Skeletal muscle cell (primary cell): ENCODE data around the gene TRPV5.

Experiments
- DNase-seq: peaks from one replicate; pipeline ENCODE4 v3.0.0-alpha.2; 2010; ENCODE audit warnings: low read depth
- H3K4me3 ChIP-seq: 2 replicates; pipeline ENCODE4 v1.5.1; 2011; ENCODE audit warnings: low read depth, mild to moderate bottlenecking, control low read depth, low read length, moderate library complexity

The TRPV5 gene

GRCh38 chr7:142874837-142875236 lies 58.7 kb downstream of the TRPV5 start:
- no peak for DNase-seq
- H3K4me3 ChIP-seq, result no peak overlapping the region

GRCh38 chr7:142874409-142874808 lies 59.1 kb downstream of the TRPV5 start:
- DNase-seq, result no peak
- H3K4me3 ChIP-seq, result no peak overlapping the region

- no peak overlapping the region for H3K4me3 ChIP-seq
- DNase-seq, result no peak
These were observed 59.7 kb downstream of the TRPV5 start for GRCh38 chr7:142873871-142874270.

- no peak for DNase-seq
- H3K4me3 ChIP-seq, result no peak overlapping the region
These were observed 60.2 kb downstream of the TRPV5 start for GRCh38 chr7:142873281-142873784.

- DNase-seq, result no peak
- no peak overlapping the region for H3K4me3 ChIP-seq
These were observed 61.4 kb downstream of the TRPV5 start for GRCh38 chr7:142872106-142872675.

GRCh38 chr7:142871260-142872105 lies 62.1 kb downstream of the TRPV5 start:
- H3K4me3 ChIP-seq, result no peak overlapping the region
- no peak for DNase-seq

GRCh38 chr7:142870566-142871259 lies 62.8 kb downstream of the TRPV5 start:
- H3K4me3 ChIP-seq, result no peak overlapping the region
- DNase-seq, result no peak

- H3K4me3 ChIP-seq, result no peak overlapping the region
- DNase-seq, result no peak
These were observed 63.4 kb downstream of the TRPV5 start for GRCh38 chr7:142870147-142870559.

- DNase-seq, result no peak
These were observed 64.1 kb downstream of the TRPV5 start for GRCh38 chr7:142869434-142869833.

GRCh38 chr7:142868986-142869415 lies 64.5 kb downstream of the TRPV5 start:
- no peak overlapping the region for H3K4me3 ChIP-seq
- DNase-seq, result no peak

More at GRCh38 chr7:142869434-142869833, 64.1 kb downstream of the TRPV5 start:
- no peak overlapping the region for H3K4me3 ChIP-seq

GRCh38 chr7:142868188-142868985 lies 65.2 kb downstream of the TRPV5 start:
- H3K4me3 ChIP-seq, result no peak overlapping the region
- DNase-seq, result no peak

- DNase-seq, result no peak
- H3K4me3 ChIP-seq, result no peak overlapping the region
These were observed 66.0 kb downstream of the TRPV5 start for GRCh38 chr7:142867398-142868187.

GRCh38 chr7:142867097-142867378 lies 66.5 kb downstream of the TRPV5 start:
- no peak overlapping the region for H3K4me3 ChIP-seq
- DNase-seq, result no peak

GRCh38 chr7:142866361-142867096 lies 67.0 kb downstream of the TRPV5 start:
- no peak for DNase-seq
- H3K4me3 ChIP-seq, result no peak overlapping the region

- DNase-seq, result no peak
- H3K4me3 ChIP-seq, result no peak overlapping the region
These were observed 67.8 kb downstream of the TRPV5 start for GRCh38 chr7:142865766-142866165.

- DNase-seq, result no peak
- no peak overlapping the region for H3K4me3 ChIP-seq
These were observed 68.4 kb downstream of the TRPV5 start for GRCh38 chr7:142864980-142865747.

GRCh38 chr7:142863891-142864685 lies 69.5 kb downstream of the TRPV5 start:
- no peak overlapping the region for H3K4me3 ChIP-seq
- DNase-seq, result no peak
